MM.1S (cell line): ENCODE data around the gene DRAM1.

ENCODE experiments used
- DNase-seq: peaks from one replicate; pipeline ENCODE4 v3.0.0-alpha.2; 2015
- H2AFZ ChIP-seq: fragments of 300-600 bp; sonication (generic); 2 replicates; pipeline ENCODE4 v1.6.0; 2016; ENCODE audit warnings: antibody characterized with exemption, low read length
- H3F3A ChIP-seq: fragments of 300-600 bp; sonication (generic); 2 replicates; pipeline ENCODE4 v1.6.1; 2016; ENCODE audit warnings: mild to moderate bottlenecking, antibody characterized with exemption, low read length, moderate library complexity, mixed read lengths; ENCODE audit not compliant: insufficient read depth
- H3K27ac ChIP-seq: fragments of 300-600 bp; sonication (generic); 2 replicates; pipeline ENCODE4 v1.5.1; 2016; ENCODE audit warnings: mild to moderate bottlenecking, low read length
- H3K27me3 ChIP-seq: fragments of 300-600 bp; sonication (generic); replicated peaks from 2 replicates; pipeline ENCODE4 v1.6.0; 2016; ENCODE audit warnings: low read length; ENCODE audit not compliant: insufficient read depth
- H3K36me3 ChIP-seq: fragments of 300-600 bp; sonication (generic); replicated peaks from 2 replicates; pipeline ENCODE4 v1.6.1; 2016; ENCODE audit warnings: mild to moderate bottlenecking, low read length, mixed read lengths; ENCODE audit not compliant: insufficient read depth
- H3K4me1 ChIP-seq: fragments of 300-600 bp; sonication (generic); 2 replicates; pipeline ENCODE4 v1.6.1; 2016; ENCODE audit warnings: low read length, mixed read lengths
- H3K4me2 ChIP-seq: fragments of 300-600 bp; sonication (generic); 2 replicates; pipeline ENCODE4 v1.6.0; 2016; ENCODE audit warnings: low read depth, low read length
- H3K4me3 ChIP-seq: fragments of 300-600 bp; sonication (generic); 2 replicates; pipeline ENCODE4 v1.5.1; 2016; ENCODE audit warnings: low read length, mixed read lengths
- H3K79me2 ChIP-seq: fragments of 300-600 bp; sonication (generic); 2 replicates; pipeline ENCODE4 v1.6.1; 2016; ENCODE audit warnings: mixed run types, low read length, mixed read lengths
- H3K9ac ChIP-seq: fragments of 300-600 bp; sonication (generic); 2 replicates; pipeline ENCODE4 v1.6.1; 2016; ENCODE audit warnings: low read length, mixed read lengths
- H3K9me2 ChIP-seq: fragments of 300-600 bp; sonication (generic); replicated peaks from 2 replicates; pipeline ENCODE4 v1.6.1; 2016; ENCODE audit warnings: mild to moderate bottlenecking, low read length, mixed read lengths; ENCODE audit not compliant: insufficient read depth
- H3K9me3 ChIP-seq: fragments of 300-600 bp; sonication (generic); replicated peaks from 2 replicates; pipeline ENCODE4 v1.6.1; 2016; ENCODE audit warnings: mild to moderate bottlenecking, low read length, mixed read lengths; ENCODE audit not compliant: insufficient read depth
- H4K20me1 ChIP-seq: fragments of 300-600 bp; sonication (generic); 2 replicates; pipeline ENCODE4 v1.6.1; 2016; ENCODE audit warnings: mild to moderate bottlenecking, low read length, moderate library complexity, mixed read lengths; ENCODE audit not compliant: insufficient read depth
- CTCF ChIP-seq: fragments of 300-600 bp; sonication (generic); IDR thresholded peaks from 2 replicates; pipeline ENCODE4 v1.5.1; 2016; ENCODE audit warnings: antibody characterized with exemption, low read length, mixed read lengths
- EZH2 ChIP-seq: fragments of 300-600 bp; sonication (generic); optimal IDR thresholded peaks from 2 replicates; pipeline ENCODE3; 2017; ENCODE audit warnings: low read depth, mild to moderate bottlenecking, antibody characterized with exemption, low read length, mixed read lengths
- EZH2phosphoT487 ChIP-seq: fragments of 300-600 bp; sonication (generic); IDR thresholded peaks from 2 replicates; pipeline ENCODE4 v1.6.1; 2018; ENCODE audit warnings: antibody characterized with exemption, low read length

DRAM1 gene

GRCh38 chr12:101927036-101927435 lies 49.7 kb downstream of the DRAM1 start:
- Histone ChIP-seq H3K9me2 (no peaks in the 10 kb centered on the region), H3K27me3 (no peaks in the 10 kb centered on the region), H2AFZ (no peak overlapping the region), H3K27ac (no peak overlapping the region), H3K79me2 (no peaks in the 10 kb centered on the region), H3K4me3 (no peak overlapping the region), H4K20me1 (no peaks in the 10 kb centered on the region), H3K9me3 (no peaks in the 10 kb centered on the region), H3K4me1 (peaks cover 13% of the 10 kb centered on the region), H3K4me2 (no peak overlapping the region), H3F3A (peaks cover 15% of the 10 kb centered on the region), H3K9ac (no peak overlapping the region), H3K36me3 (no peaks in the 10 kb centered on the region)
- no peak for DNase-seq
- TF ChIP-seq EZH2 (no peak), EZH2phosphoT487 (no peak), CTCF (no peak)

- no peak for DNase-seq
- Histone ChIP-seq H2AFZ (no peak overlapping the region), H3K4me2 (no peak overlapping the region), H3K9ac (no peak overlapping the region), H3F3A (peaks cover 22% of the 10 kb centered on the region), H3K9me3 (no peaks in the 10 kb centered on the region), H3K27me3 (no peaks in the 10 kb centered on the region), H3K9me2 (no peaks in the 10 kb centered on the region), H3K4me1 (peaks cover 22% of the 10 kb centered on the region), H4K20me1 (no peaks in the 10 kb centered on the region), H3K36me3 (no peaks in the 10 kb centered on the region), H3K27ac (no peak overlapping the region), H3K79me2 (no peaks in the 10 kb centered on the region), H3K4me3 (no peak overlapping the region)
- TF ChIP-seq CTCF (no peak), EZH2phosphoT487 (no peak), EZH2 (no peak)
Observed at GRCh38 chr12:101927999-101928398, 50.6 kb downstream of the DRAM1 start.

GRCh38 chr12:101928556-101928955 lies 51.2 kb downstream of the DRAM1 start:
- peaks cover 28% of the 10 kb centered on the region for H3K4me1 ChIP-seq
- no peak overlapping the region for H3K9ac ChIP-seq
- H3K9me3 ChIP-seq: no peaks in the 10 kb centered on the region
- H3F3A ChIP-seq: peaks cover 22% of the 10 kb centered on the region
- no peak for TF ChIP-seq EZH2
- no peak for TF ChIP-seq EZH2phosphoT487
- no peak for TF ChIP-seq CTCF
- DNase-seq: no peak
- H3K79me2 ChIP-seq: no peaks in the 10 kb centered on the region
- no peak overlapping the region for H3K27ac ChIP-seq
- H2AFZ ChIP-seq: no peak overlapping the region
- H4K20me1 ChIP-seq: no peaks in the 10 kb centered on the region
- no peak overlapping the region for H3K4me2 ChIP-seq
- H3K36me3 ChIP-seq: no peaks in the 10 kb centered on the region
- H3K27me3 ChIP-seq: no peaks in the 10 kb centered on the region
- H3K4me3 ChIP-seq: no peak overlapping the region
- no peaks in the 10 kb centered on the region for H3K9me2 ChIP-seq
